ENCODE results near the gene EBF3.

The EBF3 gene

DNA sequence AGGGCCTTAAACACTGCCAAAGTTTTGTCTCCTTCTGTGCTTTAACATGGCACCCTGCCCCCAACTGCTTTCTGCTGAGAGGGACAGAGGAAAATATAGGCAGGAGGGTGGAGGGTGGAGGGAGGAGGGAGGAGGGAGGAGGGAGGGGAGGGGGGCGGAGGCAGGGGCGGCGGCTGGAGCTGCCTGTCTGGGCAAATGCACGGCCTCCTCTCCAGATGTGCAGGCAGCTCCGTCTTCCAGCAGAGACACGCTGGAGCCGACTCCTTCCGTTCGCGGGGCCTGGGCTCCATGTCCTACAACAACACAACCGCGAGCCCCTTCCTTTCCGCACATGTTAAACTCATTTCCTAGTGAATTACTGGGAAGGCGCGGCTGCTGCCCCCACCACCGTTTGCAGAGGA, 14.2 kb downstream of the EBF3 start:
- TF ChIP-seq CREB1 (IDR thresholded peaks at IDR 0.05; ENCODE audit: low read depth) = no peak
- no peak for TF ChIP-seq USF1 (IDR thresholded peaks at IDR 0.05)
- TF ChIP-seq ZBTB7A (IDR thresholded peaks at IDR 0.05; ENCODE audit: low read depth) = no peak
- no peak for TF ChIP-seq CEBPB (IDR thresholded peaks at IDR 0.05)
- no peak for TF ChIP-seq EGR1 (IDR thresholded peaks at IDR 0.05)

GRCh38 chr10:129949411-129949810, 14.7 kb downstream of the EBF3 start:
- TF ChIP-seq NFIC (IDR thresholded peaks at IDR 0.05) = no peak

GRCh38 chr10:129946859-129947258, 17.2 kb downstream of the EBF3 start:
- no peak for TF ChIP-seq REST (IDR thresholded peaks at IDR 0.05; ENCODE audit: low read depth)
- no peak for TF ChIP-seq YY1 (IDR thresholded peaks at IDR 0.05; ENCODE audit: low read depth)
- no peak for TF ChIP-seq EGR1 (IDR thresholded peaks at IDR 0.05)
- no peak for TF ChIP-seq NFIC (IDR thresholded peaks at IDR 0.05)
- TF ChIP-seq TAF1 (IDR thresholded peaks at IDR 0.05; ENCODE audit: low read depth) = no peak
- no peak for TF ChIP-seq FOXM1 (IDR thresholded peaks at IDR 0.05; ENCODE audit: borderline replicate concordance, low read depth)
- TF ChIP-seq, protein P1, sequence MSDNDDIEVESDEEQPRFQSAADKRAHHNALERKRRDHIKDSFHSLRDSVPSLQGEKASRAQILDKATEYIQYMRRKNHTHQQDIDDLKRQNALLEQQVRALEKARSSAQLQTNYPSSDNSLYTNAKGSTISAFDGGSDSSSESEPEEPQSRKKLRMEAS (IDR thresholded peaks at IDR 0.05) = no peak
- TF ChIP-seq ZBTB7A (IDR thresholded peaks at IDR 0.05; ENCODE audit: low read depth) = no peak
- no peak for TF ChIP-seq RAD21 (IDR thresholded peaks at IDR 0.05; ENCODE audit: low read depth)
- no peak for TF ChIP-seq USF1 (IDR thresholded peaks at IDR 0.05)
- no peak for TF ChIP-seq TEAD4 (IDR thresholded peaks at IDR 0.05)
- no peak for TF ChIP-seq CREB1 (IDR thresholded peaks at IDR 0.05; ENCODE audit: low read depth)
- TF ChIP-seq EP300 (IDR thresholded peaks at IDR 0.05; ENCODE audit: borderline replicate concordance) = no peak
- no peak for TF ChIP-seq CEBPB (IDR thresholded peaks at IDR 0.05)
- no peak for TF ChIP-seq TCF12 (IDR thresholded peaks at IDR 0.05; ENCODE audit: low read depth)

- TF ChIP-seq CEBPB (IDR thresholded peaks at IDR 0.05) (no peak), FOXM1 (IDR thresholded peaks at IDR 0.05; ENCODE audit: borderline replicate concordance, low read depth) (no peak), ZBTB7A (IDR thresholded peaks at IDR 0.05; ENCODE audit: low read depth) (no peak), CREB1 (IDR thresholded peaks at IDR 0.05; ENCODE audit: low read depth) (no peak), EP300 (IDR thresholded peaks at IDR 0.05; ENCODE audit: borderline replicate concordance) (no peak), YY1 (IDR thresholded peaks at IDR 0.05; ENCODE audit: low read depth) (no peak), EGR1 (IDR thresholded peaks at IDR 0.05) (no peak), NFIC (IDR thresholded peaks at IDR 0.05) (no peak)
- TF ChIP-seq, protein P1 (IDR thresholded peaks at IDR 0.05) = no peak
Measured at GRCh38 chr10:129945941-129946760, 17.9 kb downstream of the EBF3 start.

DNA sequence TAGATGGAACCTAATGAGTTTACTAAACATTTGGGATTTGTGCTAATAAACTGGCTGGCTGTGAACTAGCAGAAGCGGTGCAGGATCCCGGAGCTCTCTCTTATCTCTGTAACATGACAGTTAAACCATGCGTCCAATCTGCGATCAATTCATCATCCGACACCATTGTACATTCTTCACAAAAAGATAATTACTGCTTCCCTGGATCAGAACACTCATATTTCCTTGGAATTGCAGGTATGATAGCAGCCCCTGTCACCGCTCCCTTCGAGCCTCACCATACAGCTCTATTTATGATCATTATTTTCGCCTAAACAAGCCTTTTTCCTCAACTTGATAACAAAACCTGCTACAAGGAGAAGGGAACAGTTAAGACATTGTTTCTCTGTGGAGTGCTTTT, 18.5 kb downstream of the EBF3 start:
- TF ChIP-seq FOXM1 (IDR thresholded peaks at IDR 0.05; ENCODE audit: borderline replicate concordance, low read depth) = no peak
- no peak for TF ChIP-seq ZBTB7A (IDR thresholded peaks at IDR 0.05; ENCODE audit: low read depth)
- no peak for TF ChIP-seq YY1 (IDR thresholded peaks at IDR 0.05; ENCODE audit: low read depth)
- no peak for TF ChIP-seq USF1 (IDR thresholded peaks at IDR 0.05)
- TF ChIP-seq, protein P1 (IDR thresholded peaks at IDR 0.05) = no peak
- TF ChIP-seq TAF1 (IDR thresholded peaks at IDR 0.05; ENCODE audit: low read depth) = no peak

GRCh38 chr10:129945064-129945463, 19.0 kb downstream of the EBF3 start:
- TF ChIP-seq CEBPB (IDR thresholded peaks at IDR 0.05) (no peak), YY1 (IDR thresholded peaks at IDR 0.05; ENCODE audit: low read depth) (no peak), NFIC (IDR thresholded peaks at IDR 0.05) (no peak), ZBTB7A (IDR thresholded peaks at IDR 0.05; ENCODE audit: low read depth) (no peak), EP300 (IDR thresholded peaks at IDR 0.05; ENCODE audit: borderline replicate concordance) (no peak), EGR1 (IDR thresholded peaks at IDR 0.05) (no peak), REST (IDR thresholded peaks at IDR 0.05; ENCODE audit: low read depth) (no peak), TAF1 (IDR thresholded peaks at IDR 0.05; ENCODE audit: low read depth) (no peak), TEAD4 (IDR thresholded peaks at IDR 0.05) (no peak), TCF12 (IDR thresholded peaks at IDR 0.05; ENCODE audit: low read depth) (no peak), FOXM1 (IDR thresholded peaks at IDR 0.05; ENCODE audit: borderline replicate concordance, low read depth) (no peak), RAD21 (IDR thresholded peaks at IDR 0.05; ENCODE audit: low read depth) (no peak), USF1 (IDR thresholded peaks at IDR 0.05) (no peak)
- TF ChIP-seq, protein P1 (IDR thresholded peaks at IDR 0.05) = no peak

Measured in Ishikawa (cell line).